ENCODE measurements around the gene LIN7A.
"Not testable (repeated sequence)": the region's sequence is repeated elsewhere in the genome, so short reads cannot be mapped to it uniquely, and the experiment has no call there.

LIN7A gene

DNA sequence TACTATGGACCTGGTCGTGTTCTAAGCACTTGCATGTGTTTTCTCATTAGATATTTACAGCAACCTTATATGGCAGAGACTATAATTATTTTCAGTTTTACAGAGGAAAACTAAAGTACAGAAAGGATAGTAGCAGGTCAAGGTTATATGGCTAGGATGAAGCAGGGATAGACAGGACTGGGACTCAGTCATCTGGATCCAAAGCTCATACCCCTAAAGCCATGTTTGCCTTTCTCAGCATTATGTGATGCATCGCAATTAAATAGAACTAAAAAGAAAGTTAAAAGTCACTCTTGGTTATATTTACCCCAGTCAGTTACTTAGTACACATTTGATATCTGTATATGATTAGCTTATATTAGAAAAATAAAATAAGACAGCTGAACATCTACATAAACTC lies 13.3 kb downstream of the LIN7A start:
- H3K4me3 ChIP-seq (ENCODE audit: low read depth, low read length): no peak overlapping the region

DNA sequence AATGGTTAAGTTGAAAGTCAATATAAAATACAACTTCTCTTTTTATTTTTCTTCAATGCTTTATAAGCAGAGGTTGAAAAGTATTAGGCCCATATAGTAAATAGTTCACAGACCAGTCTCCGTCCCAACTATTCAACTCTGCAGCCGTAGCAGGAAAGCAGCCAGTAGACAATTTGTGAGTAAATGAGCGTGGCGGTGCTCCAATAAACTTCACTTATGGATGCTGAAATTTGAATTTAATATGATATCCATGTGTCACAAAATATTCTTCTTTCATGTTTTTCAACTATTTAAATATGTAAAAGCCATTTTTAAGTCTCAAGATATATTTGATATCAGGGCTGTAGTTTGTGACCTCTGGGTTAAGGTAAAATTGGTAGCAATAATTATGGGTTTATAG lies 17.7 kb downstream of the LIN7A start:
- no peak overlapping the region for H3K4me3 ChIP-seq (ENCODE audit: low read depth, low read length)

DNA sequence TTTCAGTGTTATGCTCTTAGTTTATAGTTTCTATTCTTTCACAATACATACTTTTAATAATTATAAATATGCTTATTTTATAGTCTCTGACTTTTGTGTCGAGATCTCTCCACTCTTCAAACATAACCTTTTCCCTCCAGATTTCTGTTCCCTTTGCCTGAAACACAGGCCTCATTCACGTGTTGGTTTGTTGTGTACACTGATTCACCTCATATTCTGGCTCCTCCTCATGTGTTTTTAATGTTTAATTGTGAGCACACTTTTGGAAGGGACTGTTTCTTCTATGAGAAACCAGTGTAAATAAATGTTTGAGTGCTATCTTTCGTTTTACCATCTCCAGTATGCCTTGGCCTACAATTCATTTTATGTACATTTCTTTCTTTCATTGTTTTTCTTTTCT lies 20.1 kb downstream of the LIN7A start:
- H3K4me3 ChIP-seq (ENCODE audit: low read depth, low read length): no peak overlapping the region

DNA sequence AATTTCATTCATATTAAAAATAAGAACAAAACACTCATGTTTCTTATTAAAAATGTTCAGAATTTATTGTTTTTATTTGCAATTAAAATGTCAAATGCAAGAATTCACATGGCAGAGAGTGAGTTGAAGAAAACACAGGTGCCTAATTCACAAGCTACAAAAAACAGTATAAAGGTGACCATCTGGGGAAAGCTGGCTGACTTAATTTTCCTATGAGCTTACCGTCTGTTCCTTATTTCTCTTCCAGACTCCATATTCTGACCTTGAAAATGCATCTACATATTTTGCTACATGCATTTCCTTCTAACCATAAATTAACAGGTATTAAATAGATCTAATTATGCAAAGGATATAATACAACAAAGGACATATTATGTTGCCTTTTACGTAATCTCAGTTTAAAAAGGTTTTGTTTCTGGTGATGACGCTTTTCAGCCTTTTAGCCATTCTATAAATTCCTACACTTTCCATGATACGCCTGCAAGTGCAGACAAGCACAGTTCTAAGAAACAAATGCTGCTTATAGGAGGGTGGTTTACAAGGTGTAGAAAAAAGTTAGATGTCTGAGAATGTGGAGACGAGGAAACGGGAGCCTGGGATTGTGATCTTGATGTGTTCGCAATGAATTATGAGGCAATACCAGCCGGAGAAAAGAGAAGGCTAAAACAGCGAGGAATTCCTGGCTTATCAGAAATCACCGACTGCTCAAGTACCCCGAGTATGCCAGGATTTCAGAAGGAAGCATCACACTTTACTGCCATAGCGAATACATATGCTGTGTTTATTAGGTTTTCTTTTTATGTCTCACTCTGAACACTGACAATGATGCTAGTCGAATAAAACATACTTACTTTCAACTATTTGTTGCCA lies 24.6 kb downstream of the LIN7A start:
- no peak overlapping the region for H3K4me3 ChIP-seq (ENCODE audit: low read depth, low read length)

DNA sequence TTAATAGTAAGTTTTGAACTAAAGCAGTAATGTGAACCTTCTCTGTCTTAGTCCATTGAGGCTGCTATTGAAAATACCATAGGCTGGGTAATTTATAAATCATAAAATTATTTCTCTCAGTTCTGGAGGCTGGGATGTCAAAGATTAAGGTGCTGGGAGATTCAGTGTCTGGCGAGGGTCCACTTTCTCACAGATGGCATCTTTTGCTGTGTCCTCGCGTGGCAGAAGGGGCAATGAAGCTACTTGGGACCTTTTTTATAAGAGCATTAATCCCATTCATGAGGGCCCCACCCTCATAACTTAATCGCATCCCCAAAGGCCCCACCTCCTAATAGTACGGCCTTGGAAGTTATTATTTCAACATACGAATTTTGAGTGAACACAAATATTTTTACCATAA lies 28.4 kb downstream of the LIN7A start:
- H3K4me3 ChIP-seq (ENCODE audit: low read depth, low read length): no peak overlapping the region

DNA sequence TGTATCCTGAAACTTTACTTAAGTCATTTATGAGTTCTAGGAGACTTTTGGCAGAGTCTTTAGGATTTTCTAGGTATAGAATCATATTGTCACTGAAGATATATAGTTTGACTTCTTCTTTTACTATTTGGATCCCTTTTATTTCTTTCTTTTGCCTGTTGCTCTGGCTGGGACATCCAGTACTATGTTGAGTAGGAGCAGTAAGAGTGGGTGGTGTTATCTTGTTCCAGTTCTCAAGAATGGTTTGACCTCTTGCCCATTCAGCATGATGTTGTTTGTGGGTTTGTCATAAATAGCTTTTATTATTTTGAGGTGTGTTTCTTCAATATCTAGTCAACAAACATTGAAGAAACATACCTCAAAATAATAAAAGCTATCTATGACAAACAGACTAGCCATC lies 35.0 kb downstream of the LIN7A start:
- no peak overlapping the region for H3K4me3 ChIP-seq (ENCODE audit: low read depth, low read length)

DNA sequence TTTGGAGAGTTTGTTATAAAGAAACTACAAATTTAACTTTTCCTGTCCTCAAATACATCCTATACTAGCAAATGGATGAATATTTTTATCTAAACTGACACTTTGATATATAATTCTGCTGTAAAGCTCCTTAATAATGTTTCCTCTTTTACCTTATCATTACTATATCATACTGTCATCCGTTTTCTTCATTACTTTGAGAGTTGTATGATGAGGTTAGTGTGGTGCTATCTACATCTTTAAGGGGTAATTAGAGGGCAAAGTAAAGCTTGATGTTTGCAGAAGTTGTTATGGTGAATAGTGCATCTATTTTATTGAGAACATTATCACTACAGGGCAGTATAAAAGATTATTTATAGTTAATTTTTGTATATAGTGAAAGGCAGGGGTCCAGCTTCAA lies 36.1 kb downstream of the LIN7A start:
- H3K4me3 ChIP-seq (ENCODE audit: low read depth, low read length): no peak overlapping the region

DNA sequence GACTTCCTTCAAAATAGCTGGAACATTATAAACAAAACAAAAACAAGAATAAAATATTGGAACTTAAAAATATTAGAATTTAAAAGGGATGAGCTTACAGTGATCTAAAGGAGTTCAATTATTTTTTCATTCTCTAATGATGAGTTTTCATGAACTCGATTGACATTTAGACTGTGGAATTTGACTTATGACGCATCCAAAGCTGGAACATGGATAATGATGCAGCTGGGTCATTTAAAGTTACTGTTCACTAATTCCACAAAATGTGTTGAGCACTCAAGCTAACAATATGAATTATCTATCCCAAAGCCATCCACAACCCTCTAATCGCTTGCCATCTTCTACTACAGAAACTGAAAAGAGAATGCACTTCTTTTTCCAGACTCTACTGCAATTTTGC lies 42.5 kb downstream of the LIN7A start:
- H3K4me3 ChIP-seq (ENCODE audit: low read depth, low read length): no peak overlapping the region

DNA sequence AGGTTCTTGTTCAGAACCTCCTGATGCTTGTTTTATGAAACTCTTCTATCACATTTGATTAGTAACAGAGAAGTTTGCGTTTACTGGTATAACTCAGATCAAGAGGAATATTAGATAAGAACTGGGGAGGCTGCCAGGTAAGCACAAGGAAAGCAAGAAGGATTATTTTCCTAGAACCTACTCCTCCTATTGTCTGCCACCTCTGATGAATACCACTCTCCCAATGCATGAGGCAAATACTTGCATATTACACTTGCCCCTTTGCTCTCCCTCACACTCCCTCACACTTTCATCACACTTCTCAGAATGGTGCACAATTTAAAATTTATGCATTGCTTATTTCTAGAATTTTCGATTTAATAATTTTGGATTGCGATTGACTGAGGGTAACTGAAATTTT lies 43.6 kb downstream of the LIN7A start:
- no peak overlapping the region for H3K4me3 ChIP-seq (ENCODE audit: low read depth, low read length)

DNA sequence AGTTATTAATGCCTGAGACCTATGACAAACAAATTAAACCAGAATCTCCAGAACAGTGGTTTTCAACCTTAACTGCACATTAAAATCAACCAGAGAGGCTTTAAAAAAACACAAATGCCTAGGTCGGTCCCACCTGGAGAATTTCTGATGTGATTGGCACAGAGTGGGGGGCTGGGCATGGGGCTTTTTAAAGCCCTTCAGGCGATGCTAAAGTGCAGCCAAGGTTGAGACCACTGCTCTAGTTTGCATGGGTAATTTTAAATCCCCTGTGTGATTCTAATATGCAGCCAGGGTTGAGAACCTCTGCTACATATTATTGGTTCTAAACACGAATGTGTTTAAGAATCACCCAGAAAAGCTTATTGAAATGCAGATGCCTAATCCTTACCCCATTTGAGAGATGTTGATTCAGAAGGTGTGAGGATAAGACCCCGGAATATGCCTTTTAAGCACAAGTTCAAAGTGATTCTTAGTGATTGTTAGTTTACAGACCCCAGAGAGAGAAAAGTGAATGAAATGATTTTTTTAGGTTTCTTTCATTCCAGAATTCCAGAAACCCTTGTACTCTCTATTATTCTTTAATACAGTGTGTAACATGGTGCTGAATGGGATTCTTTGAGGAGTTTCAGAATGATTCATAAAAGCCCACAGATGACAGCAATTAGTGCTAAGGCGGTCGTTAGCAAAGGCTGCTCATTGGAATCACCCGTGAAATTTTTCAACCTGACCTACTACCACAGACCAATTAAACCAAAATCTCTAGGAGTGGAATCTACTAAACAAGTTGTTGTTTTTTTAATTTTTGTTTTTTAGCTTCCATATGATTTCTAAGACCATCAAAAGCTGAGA lies 44.9 kb downstream of the LIN7A start:
- H3K4me3 ChIP-seq (ENCODE audit: low read depth, low read length): no peak overlapping the region

DNA sequence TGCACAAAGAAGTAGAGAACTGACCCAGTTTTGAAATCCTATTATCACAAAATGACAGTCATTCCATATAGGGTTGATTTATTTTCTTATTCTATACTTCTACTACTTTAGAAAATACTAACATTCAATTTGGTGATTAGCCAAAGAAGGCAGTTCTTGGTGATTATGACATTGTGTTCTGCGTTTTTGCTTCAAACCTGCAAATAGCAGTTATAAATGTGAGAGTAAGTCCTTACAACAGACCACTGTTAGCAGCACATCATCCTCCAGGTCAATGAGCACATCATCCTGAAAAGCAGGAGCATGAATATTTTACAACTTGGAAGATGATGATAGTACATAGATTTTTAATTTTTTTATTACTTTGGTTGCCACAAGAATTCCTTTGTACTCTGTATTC lies 53.1 kb downstream of the LIN7A start:
- H3K4me3 ChIP-seq (ENCODE audit: low read depth, low read length): no peak overlapping the region

DNA sequence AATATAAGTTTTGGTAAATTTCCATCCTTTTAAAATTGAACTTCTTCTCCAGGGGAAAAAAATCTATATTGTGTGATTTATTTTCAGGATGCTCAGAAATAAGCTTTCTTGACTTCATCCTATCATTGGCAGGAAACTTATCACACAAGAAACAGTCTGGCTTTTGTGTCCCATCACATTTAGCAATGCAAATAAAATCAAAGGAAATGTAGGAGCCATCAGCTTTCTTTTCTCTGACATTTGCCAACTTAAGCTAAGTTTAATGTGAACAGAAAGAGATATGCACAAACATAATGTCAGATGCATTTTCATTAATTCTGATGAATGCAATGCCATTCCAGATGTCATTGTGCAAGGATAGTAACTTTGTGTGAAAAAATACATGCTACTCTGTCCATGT lies 56.6 kb downstream of the LIN7A start:
- H3K4me3 ChIP-seq (ENCODE audit: low read depth, low read length): no peak overlapping the region

DNA sequence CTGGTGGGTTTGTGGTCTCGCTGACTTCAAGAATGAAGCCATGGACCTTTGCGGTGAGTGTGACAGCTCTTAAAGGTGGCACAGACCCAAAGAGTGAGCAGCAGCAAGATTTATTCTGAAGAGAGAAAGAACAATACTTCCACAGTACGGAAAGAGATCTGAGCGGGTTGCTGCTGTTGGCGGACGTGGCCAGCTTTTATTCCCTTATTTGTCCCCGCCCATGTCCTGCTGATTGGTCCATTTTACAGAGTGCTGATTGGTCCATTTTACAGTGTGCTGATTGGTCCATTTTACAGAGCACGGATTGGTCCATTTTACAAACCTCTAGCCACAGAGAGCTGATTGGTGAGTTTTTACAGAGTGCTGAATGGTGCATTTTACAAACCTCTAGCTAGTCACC lies 59.3 kb downstream of the LIN7A start:
- H3K4me3 ChIP-seq (ENCODE audit: low read depth, low read length): not testable (repeated sequence)

DNA sequence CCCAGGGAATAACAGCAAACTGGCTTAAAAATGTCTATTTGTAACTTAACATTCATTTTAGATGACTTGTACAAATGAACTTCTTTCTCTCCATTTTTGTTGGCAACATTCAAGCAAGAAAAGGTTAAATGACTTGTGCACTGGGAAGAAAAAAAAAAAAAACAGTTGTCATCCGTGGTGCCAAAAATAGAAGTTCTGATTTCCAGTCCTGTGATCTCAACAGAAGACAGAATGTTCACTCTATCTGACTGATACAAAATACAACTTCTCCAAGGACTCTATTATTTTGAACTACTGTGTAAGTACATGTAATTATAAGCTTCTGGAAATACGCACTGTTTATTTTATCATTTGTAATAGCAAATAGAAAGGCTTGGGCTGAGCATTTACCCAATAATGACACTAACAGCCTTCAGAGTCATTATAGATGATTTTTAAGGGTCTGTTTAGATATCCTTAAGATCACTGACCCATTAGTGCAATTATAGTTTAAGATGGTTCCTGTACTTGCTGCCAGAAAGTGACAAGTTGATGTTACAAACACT lies 59.9 kb downstream of the LIN7A start:
- no peak overlapping the region for H3K4me3 ChIP-seq (ENCODE audit: low read depth, low read length)

DNA sequence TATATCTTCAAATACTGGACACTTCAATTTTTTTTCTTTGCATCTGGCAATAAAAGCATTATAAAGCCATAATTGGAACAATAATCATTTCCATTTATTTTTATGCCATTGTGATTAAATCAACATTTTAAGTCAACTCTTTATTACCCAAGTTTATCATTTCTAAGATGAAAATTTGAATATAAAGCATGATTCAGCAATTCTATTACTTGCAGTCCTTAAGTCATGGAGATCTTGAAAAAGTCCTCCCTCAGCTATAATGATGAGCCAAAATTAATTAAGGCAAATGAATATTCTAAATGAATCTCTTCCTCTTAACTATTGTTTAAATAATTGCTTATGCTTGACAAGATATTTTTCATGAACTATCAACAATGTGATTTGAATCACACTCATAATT lies 65.7 kb downstream of the LIN7A start:
- H3K4me3 ChIP-seq (ENCODE audit: low read depth, low read length): no peak overlapping the region

DNA sequence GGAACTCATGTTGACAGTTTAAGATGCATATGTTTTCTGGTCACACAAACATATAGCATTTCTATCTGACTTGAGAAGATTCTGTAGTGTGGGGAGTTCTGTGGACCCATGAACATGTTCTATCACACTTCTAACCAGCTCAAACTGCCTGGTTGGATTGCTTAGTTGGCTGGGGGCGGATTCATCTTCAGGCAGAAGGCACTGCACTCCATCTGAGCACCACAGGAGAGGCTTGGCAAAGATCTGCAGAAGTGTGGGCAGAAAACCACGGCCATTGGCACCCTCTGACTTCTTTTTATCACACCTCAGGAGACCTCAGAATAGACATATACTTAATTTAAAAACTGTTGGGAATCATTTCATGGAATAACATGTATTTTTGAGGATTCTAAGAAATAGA lies 68.5 kb downstream of the LIN7A start:
- no peak overlapping the region for H3K4me3 ChIP-seq (ENCODE audit: low read depth, low read length)

DNA sequence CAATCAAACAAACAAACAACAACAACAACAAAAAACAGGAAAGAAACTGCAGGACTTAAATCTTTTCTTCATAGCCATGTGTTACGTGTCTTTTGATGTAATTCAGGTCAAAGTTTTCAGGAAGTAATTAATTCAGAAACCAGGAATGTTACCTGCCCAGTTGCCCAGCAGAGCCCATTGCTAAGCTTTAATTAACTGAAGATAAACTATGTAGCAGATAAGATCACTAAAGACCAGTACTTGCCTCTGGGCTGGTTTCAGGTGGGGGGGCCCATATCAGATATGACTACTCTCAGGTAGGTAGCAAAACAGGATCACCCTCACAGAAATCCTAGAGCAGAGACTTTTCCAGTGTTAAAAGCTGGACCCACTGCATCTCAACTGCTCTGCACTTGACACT lies 69.2 kb downstream of the LIN7A start:
- no peak overlapping the region for H3K4me3 ChIP-seq (ENCODE audit: low read depth, low read length)

DNA sequence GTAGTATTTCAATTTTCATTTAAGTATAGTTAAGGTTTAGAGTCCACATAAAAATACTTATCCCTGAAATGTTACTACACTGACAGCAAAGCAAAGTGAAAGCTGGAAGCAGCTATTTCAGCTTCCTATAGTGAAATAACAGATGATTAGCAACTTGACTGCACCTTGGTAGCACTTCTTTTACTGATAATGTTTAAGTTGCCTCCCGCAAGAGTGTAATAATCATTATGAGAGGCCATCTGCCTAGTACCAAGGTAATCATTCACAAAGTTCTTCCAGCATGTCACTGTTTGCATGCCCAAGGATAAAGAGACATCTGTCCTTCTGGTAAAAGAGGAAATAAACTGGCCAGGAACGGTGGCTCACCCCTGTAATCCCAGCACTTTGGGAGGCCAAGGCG lies 69.8 kb downstream of the LIN7A start:
- no peak overlapping the region for H3K4me3 ChIP-seq (ENCODE audit: low read depth, low read length)

DNA sequence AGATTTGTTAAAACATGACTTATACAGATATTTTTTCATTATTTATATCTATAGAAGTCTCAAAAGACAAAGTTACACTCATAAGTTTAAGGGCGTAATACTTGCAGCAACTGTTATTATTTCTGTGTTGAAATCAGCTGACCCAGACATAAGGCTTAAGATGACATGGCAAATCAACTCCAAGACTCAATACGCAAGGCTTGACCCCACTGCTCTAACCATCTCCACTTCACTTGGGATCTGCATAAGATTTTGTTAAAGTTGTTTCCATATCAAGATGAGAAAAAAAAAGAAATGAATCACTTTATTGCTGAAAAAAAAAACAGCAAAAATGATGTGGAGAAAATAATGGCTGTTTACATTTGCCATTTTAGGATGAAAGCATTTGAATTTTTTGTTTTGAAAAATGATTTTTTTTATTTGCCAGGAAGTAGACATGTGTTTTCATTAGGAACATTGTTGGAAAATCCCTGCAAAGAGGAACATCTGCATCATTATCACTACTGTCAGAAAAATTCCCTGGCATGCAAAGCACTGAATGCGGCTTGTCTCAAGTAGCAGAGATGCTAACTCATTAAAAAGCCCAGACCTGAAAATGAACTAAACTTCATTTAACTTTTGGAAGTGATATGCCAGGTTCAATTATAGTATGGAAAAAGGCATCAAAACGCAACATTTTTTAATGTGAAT lies 73.5 kb downstream of the LIN7A start:
- H3K4me3 ChIP-seq (ENCODE audit: low read depth, low read length): no peak overlapping the region

DNA sequence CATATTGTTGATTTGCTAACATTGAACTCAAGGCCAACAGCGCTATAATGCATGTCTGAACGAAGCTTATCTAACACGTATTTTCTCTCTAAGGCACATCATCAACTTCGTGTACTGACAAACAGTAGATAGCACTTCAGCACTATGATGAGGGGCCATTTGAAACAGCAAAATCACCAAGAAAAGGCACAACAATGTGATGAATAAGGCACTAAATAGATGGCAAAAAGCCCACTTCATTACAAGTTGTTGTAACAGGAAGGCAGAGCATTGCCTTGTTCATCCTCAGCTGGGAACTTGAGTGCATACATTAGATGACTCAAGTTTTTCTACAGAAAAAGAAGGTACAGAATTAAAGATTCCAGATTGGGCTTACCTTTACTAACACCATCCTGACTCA lies 75.2 kb downstream of the LIN7A start:
- H3K4me3 ChIP-seq (ENCODE audit: low read depth, low read length): no peak overlapping the region

DNA sequence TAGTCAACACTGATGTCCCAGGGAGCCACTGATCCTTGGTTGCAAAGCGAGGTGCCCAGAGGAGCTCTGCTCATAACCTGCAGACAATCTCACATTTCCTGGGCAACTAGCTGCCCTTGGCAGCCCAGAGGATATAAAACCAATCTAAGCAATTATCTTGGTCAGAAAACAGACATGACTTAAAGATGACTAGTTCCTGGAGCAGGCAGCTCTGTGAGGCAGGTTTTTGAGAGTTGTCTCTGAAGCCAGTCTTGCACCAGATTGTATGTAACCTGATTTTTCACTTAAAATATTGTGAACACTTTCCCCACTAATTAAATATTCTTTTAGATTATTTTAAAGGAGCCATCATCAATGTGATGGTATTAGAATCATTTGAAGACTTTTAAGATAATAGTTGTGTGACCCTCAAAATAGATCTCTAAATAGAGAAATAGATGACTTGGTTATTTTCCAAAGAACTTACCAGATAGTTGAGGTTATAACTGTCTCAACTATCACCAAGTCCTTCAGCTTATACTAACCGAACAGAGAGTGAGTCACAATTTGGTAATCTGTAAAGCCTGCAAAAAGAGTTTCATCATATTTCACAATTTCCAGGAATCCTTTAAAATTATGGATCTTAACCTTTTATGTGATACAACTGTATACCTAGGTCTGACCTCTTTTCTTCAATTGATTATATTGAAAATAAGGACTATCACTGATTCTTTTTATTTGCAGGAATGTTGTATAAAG lies 75.9 kb downstream of the LIN7A start:
- no peak overlapping the region for H3K4me3 ChIP-seq (ENCODE audit: low read depth, low read length)

All from iPS-11a (cell line).